ENCODE results near the gene COG6. TPM values are rescaled to one million over a fixed set of nuclear protein-coding genes. Genes with fewer than 3 reads are reported as not detected.

COG6 gene
- total and polyA plus RNA-seq, 2 donors (not counting 1 experiment from before 2014, with no cell fraction given), result 28.9 to 44.8 TPM

DNA sequence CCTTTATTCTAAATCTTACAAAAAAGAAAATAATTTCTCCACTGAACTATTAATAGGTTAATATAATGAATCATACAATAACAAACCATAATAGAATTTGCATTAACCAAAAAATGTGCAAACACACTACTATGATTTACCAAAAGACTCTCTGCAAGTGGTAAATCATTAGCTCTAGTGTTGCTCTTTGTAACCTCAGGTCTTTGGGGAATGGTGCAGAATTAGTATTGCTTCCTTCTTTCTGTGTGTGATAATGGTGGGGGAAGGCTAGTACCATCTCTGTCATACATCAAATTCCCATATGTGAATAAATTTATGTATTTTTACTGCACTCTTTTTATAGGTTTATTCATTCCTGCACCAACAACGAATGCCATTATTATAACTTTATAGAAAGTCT, 105.1 kb downstream of the COG6 start:
- no peak overlapping the region for H3K4me3 ChIP-seq (replicated peaks in 1 of 4; ENCODE audit: control extremely low read depth in 1 of 4, insufficient read depth in 1 of 4, low read depth in 3 of 4, low read length in 4 of 4)
- H3K27ac ChIP-seq (ENCODE audit: insufficient read depth, low read length), result no peak overlapping the region
- no peak for DNase-seq (ENCODE audit: low read depth in 2 of 2)
- H3K4me2 ChIP-seq (ENCODE audit: extremely low read depth, insufficient read depth, low read length), result no peak overlapping the region
- no peak overlapping the region for H2AFZ ChIP-seq (ENCODE audit: low read length)
- H3K9me3 ChIP-seq (ENCODE audit: control insufficient read depth, insufficient read depth, low read depth, low read length), result no peaks in the 10 kb centered on the region
- TF ChIP-seq, protein P1, sequence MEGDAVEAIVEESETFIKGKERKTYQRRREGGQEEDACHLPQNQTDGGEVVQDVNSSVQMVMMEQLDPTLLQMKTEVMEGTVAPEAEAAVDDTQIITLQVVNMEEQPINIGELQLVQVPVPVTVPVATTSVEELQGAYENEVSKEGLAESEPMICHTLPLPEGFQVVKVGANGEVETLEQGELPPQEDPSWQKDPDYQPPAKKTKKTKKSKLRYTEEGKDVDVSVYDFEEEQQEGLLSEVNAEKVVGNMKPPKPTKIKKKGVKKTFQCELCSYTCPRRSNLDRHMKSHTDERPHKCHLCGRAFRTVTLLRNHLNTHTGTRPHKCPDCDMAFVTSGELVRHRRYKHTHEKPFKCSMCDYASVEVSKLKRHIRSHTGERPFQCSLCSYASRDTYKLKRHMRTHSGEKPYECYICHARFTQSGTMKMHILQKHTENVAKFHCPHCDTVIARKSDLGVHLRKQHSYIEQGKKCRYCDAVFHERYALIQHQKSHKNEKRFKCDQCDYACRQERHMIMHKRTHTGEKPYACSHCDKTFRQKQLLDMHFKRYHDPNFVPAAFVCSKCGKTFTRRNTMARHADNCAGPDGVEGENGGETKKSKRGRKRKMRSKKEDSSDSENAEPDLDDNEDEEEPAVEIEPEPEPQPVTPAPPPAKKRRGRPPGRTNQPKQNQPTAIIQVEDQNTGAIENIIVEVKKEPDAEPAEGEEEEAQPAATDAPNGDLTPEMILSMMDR (conservative IDR thresholded peaks at IDR 0.05 in 1 of 2, IDR thresholded peaks at IDR 0.05 in 1 of 2; ENCODE audit: low read depth in 1 of 2, low read length in 2 of 2), result no peak
- TF ChIP-seq EZH2 (IDR thresholded peaks at IDR 0.05; ENCODE audit: low read length, missing control alignments), result no peak
- no peaks in the 10 kb centered on the region for H3K36me3 ChIP-seq (ENCODE audit: control insufficient read depth, insufficient read depth, low read length)
- H3K79me2 ChIP-seq (ENCODE audit: control insufficient read depth, insufficient read depth, low read length), result no peaks in the 10 kb centered on the region
- H4K20me1 ChIP-seq (ENCODE audit: control insufficient read depth, extremely low read depth, insufficient read depth, low read length), result no peaks in the 10 kb centered on the region
- no peaks in the 10 kb centered on the region for H3K4me1 ChIP-seq (ENCODE audit: control insufficient read depth, extremely low read depth, insufficient read depth, low read length)
- H3K9ac ChIP-seq (ENCODE audit: insufficient read depth, low read length), result no peak overlapping the region
- no peaks in the 10 kb centered on the region for H3K27me3 ChIP-seq (ENCODE audit: control insufficient read depth, insufficient read depth, low read length)

DNA sequence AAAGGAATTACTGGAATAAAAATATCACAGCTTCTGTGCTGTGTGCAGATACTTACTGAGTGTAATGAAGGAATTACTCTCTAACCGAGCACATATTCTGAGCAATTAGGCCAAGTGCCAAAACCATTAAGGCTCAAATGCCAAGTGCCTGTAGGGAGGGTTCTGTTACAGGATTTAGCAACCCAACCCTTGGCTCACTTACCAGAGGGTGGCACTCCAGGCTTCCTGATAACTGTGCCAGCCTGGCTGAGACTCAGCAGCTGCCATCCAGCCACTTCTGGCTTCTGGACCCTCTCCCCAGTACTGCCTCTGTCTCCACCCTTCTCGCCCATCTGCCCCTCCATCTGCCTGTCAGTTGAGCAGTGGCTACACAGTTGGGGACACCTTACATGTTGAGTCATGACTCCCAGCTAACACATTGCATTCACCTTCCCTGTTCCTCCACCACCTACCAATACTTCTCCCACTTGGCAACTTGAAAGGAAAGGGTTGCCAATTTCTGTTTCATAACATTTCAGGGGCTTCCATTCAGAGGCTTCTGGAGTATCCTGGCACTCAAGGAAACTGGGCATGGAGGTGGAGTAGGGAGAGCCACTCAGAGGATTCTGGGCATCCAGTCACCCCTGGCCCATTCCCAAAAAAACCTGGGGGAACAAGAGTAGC, 110.5 kb downstream of the COG6 start:
- no peaks in the 10 kb centered on the region for H4K20me1 ChIP-seq (ENCODE audit: control insufficient read depth, extremely low read depth, insufficient read depth, low read length)
- H3K79me2 ChIP-seq (ENCODE audit: control insufficient read depth, insufficient read depth, low read length), result no peaks in the 10 kb centered on the region
- H3K9me3 ChIP-seq (ENCODE audit: control insufficient read depth, insufficient read depth, low read depth, low read length), result no peaks in the 10 kb centered on the region
- TF ChIP-seq, protein P1 (conservative IDR thresholded peaks at IDR 0.05 in 1 of 2, IDR thresholded peaks at IDR 0.05 in 1 of 2; ENCODE audit: low read depth in 1 of 2, low read length in 2 of 2), result no peak
- no peak for TF ChIP-seq EZH2 (IDR thresholded peaks at IDR 0.05; ENCODE audit: low read length, missing control alignments)
- no peak overlapping the region for H3K27ac ChIP-seq (ENCODE audit: insufficient read depth, low read length)
- no peak overlapping the region for H3K9ac ChIP-seq (ENCODE audit: insufficient read depth, low read length)
- DNase-seq (ENCODE audit: low read depth in 2 of 2), result peak; percentile 37 to 39
- no peak overlapping the region for H3K4me3 ChIP-seq (replicated peaks in 1 of 4; ENCODE audit: control extremely low read depth in 1 of 4, insufficient read depth in 1 of 4, low read depth in 3 of 4, low read length in 4 of 4)
- no peaks in the 10 kb centered on the region for H3K4me1 ChIP-seq (ENCODE audit: control insufficient read depth, extremely low read depth, insufficient read depth, low read length)
- H3K27me3 ChIP-seq (ENCODE audit: control insufficient read depth, insufficient read depth, low read length), result no peaks in the 10 kb centered on the region
- H2AFZ ChIP-seq (ENCODE audit: low read length), result no peak overlapping the region
- H3K4me2 ChIP-seq (ENCODE audit: extremely low read depth, insufficient read depth, low read length), result no peak overlapping the region
- H3K36me3 ChIP-seq (ENCODE audit: control insufficient read depth, insufficient read depth, low read length), result no peaks in the 10 kb centered on the region

DNA sequence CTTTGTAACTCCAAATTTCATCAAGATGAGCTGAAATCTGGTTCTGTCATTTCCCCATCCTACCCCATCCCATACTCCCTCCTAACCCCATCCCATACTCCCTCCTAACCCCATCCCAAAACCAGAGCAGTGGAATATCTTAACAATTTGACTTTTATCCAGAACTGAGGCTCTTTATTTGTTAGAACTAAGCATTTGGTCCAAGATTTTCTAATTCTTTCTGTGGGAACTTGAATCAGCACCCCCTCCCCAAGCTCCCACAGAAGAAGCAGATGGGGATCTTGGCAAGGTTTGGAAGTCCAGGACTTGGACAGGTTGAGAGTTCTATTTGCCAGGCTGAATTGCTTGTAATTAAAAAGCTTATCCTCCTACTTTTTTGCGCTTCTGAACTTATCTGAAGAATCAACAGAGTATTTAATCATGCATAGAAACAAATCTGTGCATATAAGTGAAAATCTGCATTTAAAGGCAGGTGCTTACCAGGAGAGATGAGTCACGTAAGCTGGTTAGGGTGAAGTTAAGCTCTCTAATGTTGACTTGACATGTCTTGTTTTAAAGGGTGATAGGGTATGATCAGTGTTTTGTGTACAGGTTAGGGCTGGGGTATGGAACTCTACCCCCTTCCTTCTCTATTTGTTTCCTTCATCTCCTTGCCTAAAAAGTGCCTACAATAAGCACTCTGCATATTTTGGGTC, 111.1 kb downstream of the COG6 start:
- Histone ChIP-seq H3K27me3 (ENCODE audit: control insufficient read depth, insufficient read depth, low read length) (no peaks in the 10 kb centered on the region), H4K20me1 (ENCODE audit: control insufficient read depth, extremely low read depth, insufficient read depth, low read length) (no peaks in the 10 kb centered on the region), H3K79me2 (ENCODE audit: control insufficient read depth, insufficient read depth, low read length) (no peaks in the 10 kb centered on the region), H2AFZ (ENCODE audit: low read length) (no peak overlapping the region), H3K9ac (ENCODE audit: insufficient read depth, low read length) (no peak overlapping the region), H3K4me2 (ENCODE audit: extremely low read depth, insufficient read depth, low read length) (no peak overlapping the region), H3K36me3 (ENCODE audit: control insufficient read depth, insufficient read depth, low read length) (no peaks in the 10 kb centered on the region), H3K4me1 (ENCODE audit: control insufficient read depth, extremely low read depth, insufficient read depth, low read length) (no peaks in the 10 kb centered on the region), H3K9me3 (ENCODE audit: control insufficient read depth, insufficient read depth, low read depth, low read length) (no peaks in the 10 kb centered on the region), H3K4me3 (replicated peaks in 1 of 4; ENCODE audit: control extremely low read depth in 1 of 4, insufficient read depth in 1 of 4, low read depth in 3 of 4, low read length in 4 of 4) (no peak overlapping the region), H3K27ac (ENCODE audit: insufficient read depth, low read length) (no peak overlapping the region)
- no peak for DNase-seq (ENCODE audit: low read depth in 2 of 2)
- TF ChIP-seq, protein P1 (conservative IDR thresholded peaks at IDR 0.05 in 1 of 2, IDR thresholded peaks at IDR 0.05 in 1 of 2; ENCODE audit: low read depth in 1 of 2, low read length in 2 of 2), result no peak
- TF ChIP-seq EZH2 (IDR thresholded peaks at IDR 0.05; ENCODE audit: low read length, missing control alignments), result no peak

All from fibroblast of lung (primary cell).